ENCODE results near the gene CFAP92. TPM values are rescaled to one million over a fixed set of nuclear protein-coding genes. Genes with fewer than 3 reads are reported as not detected.

CFAP92 gene
- total RNA-seq, 1 experiment from 2014 or later = 0.92 TPM

GRCh38 chr3:129013491-129013891, 19.6 kb upstream of the CFAP92 start:
- no peak for TF ChIP-seq CTCF (conservative IDR thresholded peaks at IDR 0.05)
- H4K91ac ChIP-seq (ENCODE audit: insufficient read length, low read depth, low read length) = no peak overlapping the region
- H3K56ac ChIP-seq (ENCODE audit: insufficient read length, low read depth, low read length) = no peak overlapping the region
- no peaks in the 10 kb centered on the region for H4K20me1 ChIP-seq (ENCODE audit: control insufficient read depth, insufficient read depth, insufficient read length)
- H3K4me1 Mint-ChIP-seq = peaks cover 2 to 15% of the 10 kb centered on the region in 2 experiments
- H3K23me2 ChIP-seq (ENCODE audit: insufficient read length, low read depth, low read length, poor library complexity, severe bottlenecking) = no peaks in the 10 kb centered on the region
- no peaks in the 10 kb centered on the region for H3K9me3 Mint-ChIP-seq
- no peak overlapping the region for H4K5ac ChIP-seq (ENCODE audit: insufficient read length, low read depth, low read length)
- DNase-seq = no peak
- no peaks in the 10 kb centered on the region for H3K9me3 ChIP-seq (ENCODE audit: control insufficient read depth, low read depth, low read length)
- no peaks in the 10 kb centered on the region for H3K79me1 ChIP-seq (ENCODE audit: insufficient read depth, low read depth, low read length, poor library complexity, severe bottlenecking)
- H2BK120ac ChIP-seq (ENCODE audit: low read depth, low read length, poor library complexity, severe bottlenecking) = no peak overlapping the region
- H3K4ac ChIP-seq (ENCODE audit: low read depth, low read length) = no peak overlapping the region
- no peak overlapping the region for H2AK5ac ChIP-seq (ENCODE audit: insufficient read length, low read length)
- no peak overlapping the region for H2AFZ ChIP-seq (ENCODE audit: low read length)
- H4K8ac ChIP-seq (replicated peaks; ENCODE audit: insufficient read length, low read depth, low read length) = no peak overlapping the region
- no peak overlapping the region for H2BK5ac ChIP-seq (ENCODE audit: insufficient read length, low read length)
- H3K14ac ChIP-seq (ENCODE audit: insufficient read depth, low read length) = no peak overlapping the region
- H3T11ph ChIP-seq (ENCODE audit: low read length) = no peak overlapping the region
- H2BK20ac ChIP-seq (ENCODE audit: low read depth, low read length, poor library complexity, severe bottlenecking) = no peak overlapping the region
- no peaks in the 10 kb centered on the region for H3K4me1 ChIP-seq (ENCODE audit: insufficient read depth, low read length)
- H2BK12ac ChIP-seq (ENCODE audit: insufficient read length, low read depth, low read length) = no peak overlapping the region
- no peak overlapping the region for H3K27ac ChIP-seq (ENCODE audit: insufficient read length, low read depth, low read length)
- no peak overlapping the region for H3K9ac ChIP-seq (ENCODE audit: extremely low read depth, insufficient read length, low read length)
- peaks cover 9% of the 10 kb centered on the region for H3K27me3 Mint-ChIP-seq (ENCODE audit: low read depth)
- H3K79me2 ChIP-seq (ENCODE audit: insufficient read depth, low read length) = no peaks in the 10 kb centered on the region
- H2BK15ac ChIP-seq (ENCODE audit: low read depth, low read length) = no peak overlapping the region
- H3K27ac Mint-ChIP-seq = no peak overlapping the region
- no peak overlapping the region for H3K4me3 Mint-ChIP-seq
- no peak overlapping the region for H3K23ac ChIP-seq (ENCODE audit: insufficient read length, low read depth, low read length)
- H3K27me3 ChIP-seq (ENCODE audit: insufficient read depth, low read length) = no peaks in the 10 kb centered on the region
- H3K4me2 ChIP-seq (ENCODE audit: insufficient read depth, insufficient read length, low read length) = no peak overlapping the region
- H3K18ac ChIP-seq (ENCODE audit: insufficient read length, low read depth, low read length) = no peak overlapping the region
- no peaks in the 10 kb centered on the region for H3K36me3 Mint-ChIP-seq (ENCODE audit: insufficient read depth in 1 of 3, low read depth in 3 of 3)
- no CpG with 5 or more reads among the region's 3 CpGs for WGBS (ENCODE audit: extremely low coverage, insufficient read length, low lambda C conversion rate)
